Right forelimb (tissue), 1 donor: ENCODE results near the gene TYMS.

Experiments
- DNase-seq: peaks from one replicate; pipeline ENCODE4 v3.0.0-alpha.2; 2018

The TYMS gene

GRCh38 chr18:712401-713134 is 55.1 kb downstream of the TYMS start, which contains the start of gene ENOSF1:
ENOSF1 (minus strand) TSS chr18:712630; CDS start chr18:712587, 43 bp downstream.
- DNase-seq = peak; percentile 87

DNA sequence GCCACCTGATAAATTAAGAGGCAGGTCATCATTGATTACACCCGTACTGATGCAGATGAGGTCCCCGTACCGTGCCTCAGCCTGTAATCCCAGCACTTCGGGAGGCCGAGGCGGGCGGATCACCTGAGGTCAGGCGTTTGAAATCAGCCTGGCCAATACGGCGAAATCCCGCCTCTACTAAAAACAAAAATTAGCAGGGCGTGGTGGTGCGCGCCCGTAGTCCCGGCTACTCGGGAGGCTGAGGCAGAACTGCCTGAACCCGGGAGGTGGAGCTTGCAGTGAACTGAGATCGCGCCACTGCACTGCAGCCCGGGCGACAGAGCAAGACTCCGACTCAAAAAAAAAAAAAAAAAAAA is 55.7 kb downstream of the TYMS start:
- no peak for DNase-seq

GRCh38 chr18:715626-716025 is 58.2 kb downstream of the TYMS start:
- no peak for DNase-seq

DNA sequence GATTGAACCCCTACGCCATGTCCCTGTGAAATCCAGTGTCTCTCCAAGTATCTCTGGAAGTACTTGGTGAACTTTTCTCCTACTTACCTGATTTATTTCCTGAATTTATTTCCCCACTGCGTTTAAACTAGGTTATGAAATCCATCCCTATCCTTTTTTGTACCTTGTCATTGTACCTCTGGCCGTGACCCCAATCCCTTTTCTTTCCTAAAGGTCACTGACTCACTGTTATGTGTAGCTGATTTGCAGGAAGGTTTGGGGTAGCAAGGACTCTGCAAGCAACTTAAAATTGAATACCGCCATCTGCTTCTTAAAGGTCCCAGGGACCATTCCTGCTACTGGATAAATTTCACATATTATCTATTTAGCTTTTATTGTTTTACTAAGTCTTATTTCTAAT is 59.5 kb downstream of the TYMS start:
- no peak for DNase-seq
